ENCODE data around the gene SIPA1L3.

Gene SIPA1L3

GRCh38 chr19:37981785-37982475 is 74.9 kb downstream of the SIPA1L3 start:
- Histone ChIP-seq H4K20me1 (ENCODE audit: insufficient read depth, low read length) (no peaks in the 10 kb centered on the region), H3K4me3 (ENCODE audit: low read length) (no peak overlapping the region), H3K9me3 (ENCODE audit: insufficient read depth, low read length) (no peaks in the 10 kb centered on the region), H3K4me1 (ENCODE audit: low read length) (peaks cover 46% of the 10 kb centered on the region), H3K36me3 (replicated peaks; ENCODE audit: low read depth, low read length) (no peaks in the 10 kb centered on the region), H3K9ac (ENCODE audit: low read length) (no peak overlapping the region), H3K27me3 (ENCODE audit: low read depth, low read length) (no peaks in the 10 kb centered on the region), H2AFZ (ENCODE audit: low read depth, low read length) (no peak overlapping the region), H3K4me2 (ENCODE audit: low read length) (no peak overlapping the region), H3K79me2 (ENCODE audit: low read length) (peaks cover 20% of the 10 kb centered on the region), H3K27ac (ENCODE audit: low read length) (no peak overlapping the region)
- no peak for TF ChIP-seq EZH2phosphoT487 (IDR thresholded peaks at IDR 0.05; ENCODE audit: low read depth)
- TF ChIP-seq CTCF (IDR thresholded peaks at IDR 0.05; ENCODE audit: low read depth, low read length), result no peak

- Histone ChIP-seq H3K4me1 (ENCODE audit: low read length) (peaks cover 42% of the 10 kb centered on the region), H3K4me2 (ENCODE audit: low read length) (no peak overlapping the region), H3K4me3 (ENCODE audit: low read length) (no peak overlapping the region), H4K20me1 (ENCODE audit: insufficient read depth, low read length) (no peaks in the 10 kb centered on the region), H3K27ac (ENCODE audit: low read length) (no peak overlapping the region), H3K9ac (ENCODE audit: low read length) (no peak overlapping the region), H3K36me3 (replicated peaks; ENCODE audit: low read depth, low read length) (no peaks in the 10 kb centered on the region), H3K79me2 (ENCODE audit: low read length) (peaks cover 20% of the 10 kb centered on the region), H3K9me3 (ENCODE audit: insufficient read depth, low read length) (no peaks in the 10 kb centered on the region), H3K27me3 (ENCODE audit: low read depth, low read length) (no peaks in the 10 kb centered on the region), H2AFZ (ENCODE audit: low read depth, low read length) (no peak overlapping the region)
- no peak for TF ChIP-seq CTCF (IDR thresholded peaks at IDR 0.05; ENCODE audit: low read depth, low read length)
- TF ChIP-seq EZH2phosphoT487 (IDR thresholded peaks at IDR 0.05; ENCODE audit: low read depth), result no peak
Measured at GRCh38 chr19:37982655-37983054, 75.6 kb downstream of the SIPA1L3 start.

GRCh38 chr19:37983153-37983552 is 76.1 kb downstream of the SIPA1L3 start:
- H3K4me3 ChIP-seq (ENCODE audit: low read length), result no peak overlapping the region
- peaks cover 20% of the 10 kb centered on the region for H3K79me2 ChIP-seq (ENCODE audit: low read length)
- H4K20me1 ChIP-seq (ENCODE audit: insufficient read depth, low read length), result no peaks in the 10 kb centered on the region
- TF ChIP-seq EZH2phosphoT487 (IDR thresholded peaks at IDR 0.05; ENCODE audit: low read depth), result no peak
- TF ChIP-seq CTCF (IDR thresholded peaks at IDR 0.05; ENCODE audit: low read depth, low read length), result no peak
- no peaks in the 10 kb centered on the region for H3K27me3 ChIP-seq (ENCODE audit: low read depth, low read length)
- H3K4me2 ChIP-seq (ENCODE audit: low read length), result no peak overlapping the region
- H3K36me3 ChIP-seq (replicated peaks; ENCODE audit: low read depth, low read length), result no peaks in the 10 kb centered on the region
- no peaks in the 10 kb centered on the region for H3K9me3 ChIP-seq (ENCODE audit: insufficient read depth, low read length)
- H2AFZ ChIP-seq (ENCODE audit: low read depth, low read length), result no peak overlapping the region
- H3K9ac ChIP-seq (ENCODE audit: low read length), result no peak overlapping the region
- H3K27ac ChIP-seq (ENCODE audit: low read length), result no peak overlapping the region
- peaks cover 37% of the 10 kb centered on the region for H3K4me1 ChIP-seq (ENCODE audit: low read length)

- H3K27ac ChIP-seq (ENCODE audit: low read length), result no peak overlapping the region
- H3K4me3 ChIP-seq (ENCODE audit: low read length), result no peak overlapping the region
- peaks cover 22% of the 10 kb centered on the region for H3K79me2 ChIP-seq (ENCODE audit: low read length)
- no peak overlapping the region for H2AFZ ChIP-seq (ENCODE audit: low read depth, low read length)
- TF ChIP-seq CTCF (IDR thresholded peaks at IDR 0.05; ENCODE audit: low read depth, low read length) (no peak), EZH2phosphoT487 (IDR thresholded peaks at IDR 0.05; ENCODE audit: low read depth) (no peak)
- no peaks in the 10 kb centered on the region for H3K36me3 ChIP-seq (replicated peaks; ENCODE audit: low read depth, low read length)
- no peaks in the 10 kb centered on the region for H3K27me3 ChIP-seq (ENCODE audit: low read depth, low read length)
- H3K9me3 ChIP-seq (ENCODE audit: insufficient read depth, low read length), result no peaks in the 10 kb centered on the region
- H4K20me1 ChIP-seq (ENCODE audit: insufficient read depth, low read length), result no peaks in the 10 kb centered on the region
- no peak overlapping the region for H3K4me2 ChIP-seq (ENCODE audit: low read length)
- H3K9ac ChIP-seq (ENCODE audit: low read length), result no peak overlapping the region
- peaks cover 30% of the 10 kb centered on the region for H3K4me1 ChIP-seq (ENCODE audit: low read length)
Measured at GRCh38 chr19:37983916-37984315, 76.9 kb downstream of the SIPA1L3 start.

Data from OCI-LY3 (cell line).